ENCODE measurements around the gene DRD4. TPM values are rescaled to one million over a fixed set of nuclear protein-coding genes. Genes with fewer than 3 reads are reported as not detected.

DRD4 gene
- total and polyA plus RNA-seq, 2 donors (not counting 1 experiment from before 2014, with no cell fraction given): not detected

GRCh38 chr11:624705-625635 lies 12.1 kb upstream of the DRD4 start, which contains the start of gene CDHR5:
TSS of gene CDHR5 (minus strand) at chr11:624955. CDS start at chr11:624902, 53 bp downstream.
- no peak within 1 kb of the TSS for H2AFZ ChIP-seq (ENCODE audit: insufficient read depth, low read depth, low read length, poor library complexity, severe bottlenecking)
- peaks cover 26% of the 10 kb centered on the region for H3K27me3 Mint-ChIP-seq
- no peak within 1 kb of the TSS for H3K9ac ChIP-seq (ENCODE audit: low read length)
- no peaks in the 10 kb centered on the region for H3K9me3 Mint-ChIP-seq (ENCODE audit: insufficient read depth)
- H3K4me3 ChIP-seq (ENCODE audit: control extremely low read depth in 1 of 5, extremely low read depth in 1 of 5, insufficient read depth in 1 of 5, low read depth in 2 of 5, low read length in 4 of 5): no peak within 1 kb of the TSS
- intact Hi-C loops (cut with micrococcal nuclease): no loop called here
- H3K4me3 Mint-ChIP-seq: no peak within 1 kb of the TSS
- H3K36me3 ChIP-seq (replicated peaks in 1 of 2; ENCODE audit: control extremely low read depth in 1 of 2, control insufficient read depth in 1 of 2, extremely low read depth in 1 of 2, insufficient read depth in 2 of 2, low read length in 1 of 2): no peaks in the 10 kb centered on the region
- no peaks in the 10 kb centered on the region for H3K79me2 ChIP-seq (ENCODE audit: control insufficient read depth, insufficient read depth, low read length)
- H3K4me1 ChIP-seq (ENCODE audit: control insufficient read depth in 2 of 2, insufficient read depth in 2 of 2, low read length in 2 of 2): peaks cover 21 to 26% of the 10 kb centered on the region in 2 donors
- no peak within 1 kb of the TSS for H3K27ac Mint-ChIP-seq
- H3K4me1 Mint-ChIP-seq: peaks cover 21% of the 10 kb centered on the region
- H3K9me3 ChIP-seq (ENCODE audit: control extremely low read depth in 1 of 3, control insufficient read depth in 2 of 3, insufficient read depth in 1 of 3, low read length in 2 of 3): peaks cover 0 to 8% (median 0%) of the 10 kb centered on the region in 3 donors
- WGBS (ENCODE audit: insufficient coverage): 91% methylated on average over 32 of the region's 33 CpGs
- no peak for ATAC-seq (ENCODE audit: low read depth)
- H4K20me1 ChIP-seq (ENCODE audit: control insufficient read depth, insufficient read depth, low read length, poor library complexity, severe bottlenecking): no peaks in the 10 kb centered on the region
- no peak within 1 kb of the TSS for H3K4me2 ChIP-seq (replicated peaks; ENCODE audit: low read depth, low read length, poor library complexity, severe bottlenecking)
- H3K27ac ChIP-seq (ENCODE audit: low read length in 2 of 2): no peak within 1 kb of the TSS
- ChIA-PET POLR2A (interaction anchor here (0.9 kb wide), 1 partner anchor 9 kb away, joined by 3 read pairs; the partner anchor contains the start of gene IRF7), CTCF (no interaction called here)
- peak; percentile 14 for DNase-seq
- TF ChIP-seq CTCF (IDR thresholded peaks at IDR 0.05) (no peak), EZH2 (IDR thresholded peaks at IDR 0.05; ENCODE audit: borderline replicate concordance, insufficient read depth, low read depth, low read length, poor library complexity, severe bottlenecking) (no peak)
- peaks cover 0 to 34% (median 11%) of the 10 kb centered on the region in 4 experiments for H3K27me3 ChIP-seq (replicated peaks in 1 of 4; ENCODE audit: control extremely low read depth in 1 of 4, control insufficient read depth in 3 of 4, insufficient read depth in 4 of 4, low read length in 3 of 4)

Measured in B cell (primary cell).